HG03025 (cell line): ENCODE data around the gene USP2.
"Not testable (repeated sequence)": the region's sequence is repeated elsewhere in the genome, so short reads cannot be mapped to it uniquely, and the experiment has no call there.

Source experiments
- ATAC-seq: cut with Tn5 transposase; IDR thresholded peaks from one replicate; pipeline ENCODE4 v1.9.1; 2021; ENCODE audit warnings: mild to moderate bottlenecking, moderate library complexity; ENCODE audit not compliant: unreplicated experiment, low FRiP score

USP2 gene

GRCh38 chr11:119414321-119414720 lies 32.8 kb upstream of the USP2 start:
- ATAC-seq: no peak

GRCh38 chr11:119412072-119412471 lies 30.6 kb upstream of the USP2 start:
- ATAC-seq: no peak

DNA sequence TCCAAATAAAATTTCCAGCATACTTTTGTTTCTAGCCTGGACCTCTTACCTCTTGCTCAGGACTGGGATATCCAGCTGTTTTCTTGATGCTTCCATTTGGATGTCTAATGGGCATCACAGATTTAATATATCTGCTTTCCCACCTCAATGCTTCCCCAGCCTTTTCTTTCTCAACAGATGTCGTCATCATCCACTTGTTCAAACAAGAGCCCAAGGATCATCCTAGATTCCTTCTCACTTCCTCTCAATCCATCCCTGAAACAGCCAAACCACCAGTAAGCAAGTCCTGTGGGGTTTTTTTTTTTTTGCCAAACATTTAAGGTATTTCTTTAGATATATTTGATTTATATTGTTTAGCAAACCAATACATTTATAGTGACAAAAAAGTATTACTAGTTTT lies 29.0 kb upstream of the USP2 start:
- no peak for ATAC-seq

DNA sequence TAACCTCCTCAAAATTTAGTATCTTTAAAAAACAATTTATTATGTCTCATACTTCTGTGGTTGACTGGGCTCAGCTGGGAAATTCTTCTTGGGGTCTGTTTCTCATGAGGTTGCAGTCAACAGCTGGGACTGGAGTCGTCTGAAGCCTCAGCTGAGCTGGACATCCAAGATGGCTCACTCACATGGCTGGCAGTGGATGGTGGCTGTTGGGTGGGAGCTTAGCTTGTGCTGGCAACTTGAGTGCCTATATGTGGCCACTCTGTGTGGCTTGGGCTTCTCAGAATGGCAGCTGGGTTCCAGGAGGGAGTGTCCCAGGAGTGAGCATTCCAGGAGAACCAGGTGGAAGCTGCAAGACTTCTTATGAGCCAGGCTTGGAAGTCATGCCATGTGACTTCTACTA lies 28.2 kb upstream of the USP2 start:
- ATAC-seq: no peak

DNA sequence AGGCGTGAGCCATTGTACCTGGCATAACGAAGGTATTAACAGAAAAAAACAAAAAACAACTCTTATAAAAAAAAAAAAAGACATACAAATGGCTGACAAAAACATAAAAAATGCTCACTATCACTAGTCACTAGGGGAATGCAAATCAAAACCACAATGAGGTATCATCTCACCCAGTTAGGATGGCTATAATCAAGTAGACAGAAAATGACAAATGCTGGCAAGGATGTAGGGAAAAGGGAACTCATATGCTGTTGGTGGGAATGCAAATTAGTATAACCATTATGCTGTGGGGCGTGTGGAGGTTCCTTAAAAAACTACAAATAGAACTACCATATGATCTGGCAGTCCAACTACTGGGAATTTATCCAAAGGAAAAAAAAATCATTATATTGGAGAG lies 24.5 kb upstream of the USP2 start:
- ATAC-seq: no peak

DNA sequence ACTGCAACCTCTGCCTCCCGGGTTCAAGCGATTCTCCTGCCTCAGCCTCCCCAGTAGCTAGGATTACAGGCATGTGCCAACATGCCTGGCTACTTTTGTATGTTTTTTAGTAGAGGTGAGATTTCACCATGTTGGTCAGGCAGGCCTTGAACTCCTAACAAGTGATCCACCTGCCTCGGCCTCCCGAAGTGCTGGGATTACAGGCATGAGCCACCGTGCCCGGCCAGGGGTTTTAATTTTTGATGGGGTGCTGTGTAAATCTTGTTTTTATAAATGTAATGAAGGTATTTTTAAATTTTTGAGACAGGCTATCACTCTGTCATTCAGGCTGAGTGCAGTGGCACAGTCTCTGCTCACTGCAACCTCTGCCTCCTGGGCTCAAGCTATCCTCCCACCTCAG lies 24.0 kb upstream of the USP2 start:
- ATAC-seq: not testable (repeated sequence)

GRCh38 chr11:119404872-119405271 lies 23.4 kb upstream of the USP2 start:
- no peak for ATAC-seq

DNA sequence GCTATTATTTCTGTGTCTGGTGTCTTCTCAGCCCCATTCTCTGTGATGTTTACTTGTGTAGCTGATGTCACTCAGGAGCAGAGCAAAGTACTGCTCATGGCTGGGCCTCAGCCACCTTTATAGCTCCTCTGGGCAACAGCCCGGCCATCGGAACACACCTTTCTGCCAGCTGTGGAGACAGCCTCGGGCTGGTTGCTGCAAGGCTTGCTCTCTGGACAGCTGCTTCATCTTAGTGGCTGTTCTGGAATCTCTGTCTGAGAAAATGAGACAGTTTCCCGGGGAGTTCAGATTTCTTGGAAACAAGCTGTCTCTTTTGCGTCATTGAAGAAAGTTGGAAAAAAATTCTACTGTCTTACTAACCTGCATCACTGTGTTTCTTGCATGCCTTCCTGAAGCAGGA lies 21.5 kb upstream of the USP2 start:
- ATAC-seq: no peak

GRCh38 chr11:119402470-119402869 lies 21.0 kb upstream of the USP2 start:
- no peak for ATAC-seq

- ATAC-seq: no peak
These were observed 19.4 kb upstream of the USP2 start for GRCh38 chr11:119400860-119401259.

GRCh38 chr11:119397740-119398139 lies 16.2 kb upstream of the USP2 start:
- ATAC-seq: no peak

GRCh38 chr11:119396835-119397234 lies 15.3 kb upstream of the USP2 start:
- no peak for ATAC-seq

GRCh38 chr11:119391275-119391674 lies 9.8 kb upstream of the USP2 start:
- no peak for ATAC-seq

DNA sequence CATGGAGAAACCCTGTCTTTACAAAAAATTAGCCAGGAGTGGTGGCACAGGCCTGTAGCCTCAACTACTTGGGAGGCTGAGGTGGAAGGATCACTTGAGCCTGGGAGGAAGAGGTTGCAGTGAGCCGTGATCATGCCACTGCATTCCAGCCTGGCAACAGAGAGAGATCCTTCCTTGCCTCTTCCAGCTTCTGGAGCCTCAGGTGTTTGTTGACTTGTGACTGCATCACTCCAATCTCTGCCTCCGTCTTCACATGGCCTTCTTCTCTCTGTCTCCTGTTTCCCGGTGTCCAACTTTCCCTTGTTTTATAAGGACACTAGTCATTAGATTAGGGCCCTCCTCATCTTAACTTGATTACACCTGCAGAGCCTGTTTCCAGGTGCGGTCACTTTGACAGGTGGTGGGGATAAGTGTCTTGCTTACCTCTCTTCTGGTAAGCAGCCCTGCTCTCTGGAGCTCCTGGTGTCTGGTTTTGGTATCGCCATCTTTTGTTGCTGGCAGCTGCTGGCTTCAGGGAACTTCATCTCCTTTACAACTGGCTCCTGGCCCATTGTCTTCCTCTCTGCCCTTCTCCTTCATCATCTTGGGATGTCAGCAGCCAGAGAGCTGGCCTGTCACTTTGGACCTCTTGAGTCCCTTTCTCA lies 8.2 kb upstream of the USP2 start:
- no peak for ATAC-seq

- no peak for ATAC-seq
These were observed 6.6 kb upstream of the USP2 start for GRCh38 chr11:119388103-119388502.

DNA sequence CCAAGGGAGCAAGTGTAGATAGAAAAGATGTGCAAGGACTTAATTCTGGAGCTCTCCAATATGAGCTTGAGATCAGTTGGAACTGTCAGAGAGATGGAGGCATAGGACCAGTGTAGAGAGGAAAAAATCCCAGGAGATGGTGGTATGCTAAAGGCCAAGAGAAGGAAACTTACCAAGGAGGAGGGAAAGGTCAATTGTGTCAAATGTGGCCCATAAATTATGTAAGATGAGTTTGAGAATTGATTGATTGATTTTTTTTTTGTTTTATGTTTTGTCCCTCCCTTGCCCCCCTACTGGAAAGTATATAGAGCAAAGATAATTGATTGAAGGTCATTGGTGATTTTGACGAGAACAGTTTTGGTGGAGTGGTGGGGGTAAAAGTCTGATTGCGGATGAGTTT lies 2.8 kb upstream of the USP2 start:
- no peak for ATAC-seq

- ATAC-seq: not testable (repeated sequence)
These were observed 1.0 kb upstream of the USP2 start for GRCh38 chr11:119382513-119382912.

- ATAC-seq: no peak
These were observed 611 bp upstream of the USP2 start for GRCh38 chr11:119382101-119382500.

- ATAC-seq: no peak
These were observed 686 bp downstream of the USP2 start for GRCh38 chr11:119380827-119381180.

DNA sequence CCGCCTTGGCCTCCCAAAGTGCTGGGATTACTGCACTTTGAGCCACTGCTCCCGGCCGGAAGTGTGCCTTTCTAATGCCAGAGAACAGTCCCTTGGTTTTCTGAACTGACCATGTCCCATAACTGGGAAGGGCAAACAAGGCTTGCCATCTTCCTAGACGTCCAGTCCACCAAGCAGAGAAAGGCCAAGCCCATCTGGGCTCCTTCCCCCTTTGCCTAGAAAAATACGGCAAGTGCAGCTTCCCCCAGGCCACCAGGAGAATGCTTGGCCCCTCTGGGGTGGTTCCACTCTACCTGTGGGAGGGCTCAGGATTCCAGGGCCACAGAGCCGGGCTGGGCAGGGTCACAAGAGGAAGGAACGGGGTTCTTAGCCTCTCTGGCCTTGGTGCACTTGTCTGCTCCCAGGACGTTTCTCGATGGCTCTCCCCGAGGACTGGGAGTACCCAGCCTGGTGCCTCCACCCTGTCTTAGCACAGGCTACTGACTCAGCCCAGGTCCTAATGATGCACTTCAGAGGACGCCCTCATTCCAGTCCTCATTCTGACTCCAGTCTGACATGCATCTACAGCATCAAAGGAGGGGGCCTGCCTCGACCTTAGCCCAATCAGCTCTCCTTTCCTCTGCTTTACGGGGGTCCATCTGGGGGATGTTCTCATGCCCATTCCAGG lies 1.2 kb downstream of the USP2 start:
- ATAC-seq: no peak

GRCh38 chr11:119378851-119379465 lies 2.5 kb downstream of the USP2 start:
- no peak for ATAC-seq
